ENCODE data around the gene ZNF576.

ZNF576 gene

DNA sequence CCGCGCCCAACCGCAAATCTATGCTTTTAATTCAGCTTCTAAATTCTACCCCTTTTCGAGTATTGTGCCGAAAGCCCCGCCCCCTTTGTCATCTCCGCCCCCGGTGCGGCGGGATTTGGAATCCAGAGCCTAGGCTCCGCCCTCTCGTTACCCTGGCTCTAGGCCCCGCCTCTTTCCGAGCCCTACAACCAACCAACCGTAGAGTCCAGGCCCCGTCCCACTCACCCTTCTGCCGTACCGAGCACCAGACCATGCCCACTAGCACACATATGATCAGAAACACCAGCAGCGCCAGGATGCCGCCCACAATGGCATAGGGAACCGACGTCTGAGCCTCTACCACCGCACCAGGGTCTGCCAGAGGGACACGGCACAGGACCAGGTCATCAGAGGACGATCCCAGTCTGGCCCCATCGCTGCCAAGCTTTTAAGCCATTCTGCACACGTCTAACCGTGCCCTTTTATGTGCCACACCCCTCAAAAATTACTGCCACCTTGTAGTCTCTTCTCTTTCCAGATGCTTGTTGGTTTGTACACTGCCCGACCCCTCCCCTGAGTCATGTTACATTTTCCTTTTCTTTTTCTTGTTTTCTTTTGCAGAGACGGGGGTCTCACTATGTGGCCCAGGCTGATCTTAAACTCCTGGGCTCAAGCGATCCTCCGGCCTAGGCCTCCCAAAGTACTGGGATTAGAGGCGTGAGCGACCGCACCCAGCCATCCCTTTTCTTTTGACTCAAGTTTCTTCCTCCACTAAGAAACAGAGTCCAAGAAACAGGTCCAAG lies 27.7 kb downstream of the ZNF576 start:
- TF ChIP-seq, protein P1, sequence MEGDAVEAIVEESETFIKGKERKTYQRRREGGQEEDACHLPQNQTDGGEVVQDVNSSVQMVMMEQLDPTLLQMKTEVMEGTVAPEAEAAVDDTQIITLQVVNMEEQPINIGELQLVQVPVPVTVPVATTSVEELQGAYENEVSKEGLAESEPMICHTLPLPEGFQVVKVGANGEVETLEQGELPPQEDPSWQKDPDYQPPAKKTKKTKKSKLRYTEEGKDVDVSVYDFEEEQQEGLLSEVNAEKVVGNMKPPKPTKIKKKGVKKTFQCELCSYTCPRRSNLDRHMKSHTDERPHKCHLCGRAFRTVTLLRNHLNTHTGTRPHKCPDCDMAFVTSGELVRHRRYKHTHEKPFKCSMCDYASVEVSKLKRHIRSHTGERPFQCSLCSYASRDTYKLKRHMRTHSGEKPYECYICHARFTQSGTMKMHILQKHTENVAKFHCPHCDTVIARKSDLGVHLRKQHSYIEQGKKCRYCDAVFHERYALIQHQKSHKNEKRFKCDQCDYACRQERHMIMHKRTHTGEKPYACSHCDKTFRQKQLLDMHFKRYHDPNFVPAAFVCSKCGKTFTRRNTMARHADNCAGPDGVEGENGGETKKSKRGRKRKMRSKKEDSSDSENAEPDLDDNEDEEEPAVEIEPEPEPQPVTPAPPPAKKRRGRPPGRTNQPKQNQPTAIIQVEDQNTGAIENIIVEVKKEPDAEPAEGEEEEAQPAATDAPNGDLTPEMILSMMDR (IDR thresholded peaks at IDR 0.05; ENCODE audit: low read depth, low read length): no peak
- DNase-seq (ENCODE audit: extremely low read depth, low read depth): no peak

DNA sequence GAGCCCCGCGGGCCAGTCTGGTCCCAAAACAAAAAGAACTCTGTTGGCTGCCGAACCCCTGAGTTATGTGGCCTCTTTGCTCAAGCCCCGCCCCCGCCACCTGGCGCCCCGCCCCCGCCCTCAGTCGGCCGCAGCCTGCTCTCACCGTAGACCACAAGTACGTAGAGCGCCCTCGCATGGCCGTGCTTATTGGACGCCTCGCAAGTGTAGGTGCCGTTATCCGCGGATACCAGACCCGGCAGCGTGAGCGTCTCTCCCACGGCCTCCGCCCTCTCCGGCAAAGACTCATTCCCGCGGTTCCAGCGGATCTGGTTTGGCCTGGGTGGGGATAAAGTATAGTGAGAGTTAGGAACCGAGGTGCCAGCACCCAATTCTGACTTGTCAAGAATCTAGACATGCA lies 28.5 kb downstream of the ZNF576 start:
- TF ChIP-seq, protein P1 (IDR thresholded peaks at IDR 0.05; ENCODE audit: low read depth, low read length): no peak
- DNase-seq (ENCODE audit: extremely low read depth, low read depth): no peak

DNA sequence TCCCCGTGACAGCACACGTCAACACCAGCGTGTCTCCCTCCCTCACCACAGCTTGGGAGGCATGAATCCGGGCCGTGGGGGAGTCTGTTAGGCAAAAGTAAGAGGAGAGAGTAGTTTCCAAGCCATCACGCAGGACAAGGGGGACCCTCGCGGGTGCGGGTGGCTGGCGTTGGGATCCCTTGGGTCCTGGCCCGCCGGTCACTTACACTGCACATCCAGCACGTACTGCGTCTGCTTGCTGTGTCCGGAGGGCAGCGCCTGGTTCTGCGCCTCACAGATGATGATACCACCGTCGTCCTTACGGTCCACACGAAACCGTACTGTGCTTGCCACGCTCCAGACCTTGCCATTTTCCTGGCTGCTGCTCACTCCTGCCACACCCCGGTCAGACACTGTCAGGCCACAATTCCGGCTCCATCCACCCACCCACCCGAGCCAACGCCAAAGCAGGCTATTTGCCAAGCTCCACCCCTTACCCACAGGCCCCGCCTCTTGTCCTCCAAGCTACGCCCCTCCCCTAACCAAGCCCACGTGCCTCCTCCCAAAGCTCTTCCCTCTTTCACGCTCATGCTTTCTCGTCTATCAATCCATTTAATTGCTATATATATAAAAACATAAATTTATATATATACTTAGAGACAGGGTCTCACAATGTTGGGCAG lies 29.7 kb downstream of the ZNF576 start:
- DNase-seq (ENCODE audit: extremely low read depth, low read depth): no peak

DNA sequence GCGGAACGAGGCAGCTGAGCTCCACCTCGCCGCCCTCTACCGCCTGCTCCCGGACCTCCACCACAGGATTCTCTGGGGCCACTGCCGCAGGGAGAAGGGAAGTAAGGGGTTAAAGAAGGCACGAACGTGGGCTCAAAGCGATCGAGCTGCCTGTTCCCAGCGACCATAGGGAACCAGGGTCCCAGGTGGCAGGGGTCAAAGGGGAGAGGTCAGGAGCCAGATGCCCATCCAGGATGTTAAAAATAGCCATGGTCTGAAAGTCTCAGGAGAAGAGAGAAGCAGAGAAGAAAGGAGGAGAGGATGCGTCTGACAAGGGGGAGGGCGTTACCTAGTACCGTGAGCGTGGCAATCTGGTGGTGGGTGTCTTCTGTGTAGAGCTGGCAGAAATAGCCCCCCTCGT lies 30.4 kb downstream of the ZNF576 start:
- no peak for DNase-seq (ENCODE audit: extremely low read depth, low read depth)
- TF ChIP-seq, protein P1 (IDR thresholded peaks at IDR 0.05; ENCODE audit: low read depth, low read length): no peak

More for the DNA sequence above, 29.7 kb downstream of the ZNF576 start:
- TF ChIP-seq, protein P1 (IDR thresholded peaks at IDR 0.05; ENCODE audit: low read depth, low read length): no peak

DNA sequence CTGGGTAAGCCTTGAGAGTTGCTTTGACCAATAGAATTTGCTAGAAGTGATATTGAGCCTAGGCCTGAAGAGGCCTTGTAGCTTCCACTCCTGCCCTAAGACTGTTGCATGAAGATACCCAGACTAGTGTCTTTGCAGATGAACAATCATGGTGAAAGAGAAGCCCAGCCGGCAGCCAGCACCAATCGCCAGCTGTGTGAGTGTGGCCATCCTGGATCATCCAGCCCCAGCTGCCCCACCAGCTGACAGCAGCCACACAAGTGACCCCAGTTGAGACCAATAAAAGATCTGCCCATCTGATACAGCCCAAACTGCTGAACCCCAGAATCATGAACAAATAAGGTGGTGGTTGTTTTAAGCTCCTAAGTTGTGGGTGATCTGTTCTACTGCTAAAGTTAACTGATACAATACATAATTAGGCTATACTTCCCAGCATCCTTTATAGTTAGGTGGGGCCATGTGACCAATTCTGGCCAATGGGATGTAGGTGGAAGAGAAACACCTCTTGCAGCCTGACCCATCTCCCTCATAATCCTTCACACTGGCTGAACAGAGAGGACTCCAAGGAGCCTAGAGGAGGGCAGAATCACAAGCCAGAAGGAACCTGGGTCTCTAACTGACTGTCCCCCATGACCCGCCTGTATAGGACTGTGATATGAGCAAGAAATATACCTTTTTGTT lies 32.4 kb downstream of the ZNF576 start:
- DNase-seq (ENCODE audit: extremely low read depth, low read depth): no peak
- TF ChIP-seq, protein P1 (IDR thresholded peaks at IDR 0.05; ENCODE audit: low read depth, low read length): no peak

DNA sequence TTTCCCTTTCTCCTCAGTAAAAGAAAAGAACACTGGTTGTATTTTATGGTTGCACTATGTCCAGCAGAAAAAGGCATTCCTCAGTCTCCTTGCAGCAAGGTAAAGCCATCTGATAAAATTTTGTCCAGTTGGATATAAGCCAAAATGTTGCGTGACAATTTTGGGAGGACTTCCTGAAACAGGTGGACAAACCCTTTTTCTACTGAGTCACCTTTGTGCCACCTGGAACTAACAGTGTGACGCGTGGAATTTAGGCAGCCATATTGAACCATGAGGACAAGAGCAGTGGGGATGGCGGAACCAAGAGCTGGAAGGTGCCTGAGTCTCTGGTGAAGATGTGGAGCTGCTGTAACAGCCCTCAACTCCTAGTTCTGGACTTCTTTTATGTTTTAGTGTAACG lies 35.1 kb downstream of the ZNF576 start:
- TF ChIP-seq, protein P1 (IDR thresholded peaks at IDR 0.05; ENCODE audit: low read depth, low read length): no peak
- no peak for DNase-seq (ENCODE audit: extremely low read depth, low read depth)

DNA sequence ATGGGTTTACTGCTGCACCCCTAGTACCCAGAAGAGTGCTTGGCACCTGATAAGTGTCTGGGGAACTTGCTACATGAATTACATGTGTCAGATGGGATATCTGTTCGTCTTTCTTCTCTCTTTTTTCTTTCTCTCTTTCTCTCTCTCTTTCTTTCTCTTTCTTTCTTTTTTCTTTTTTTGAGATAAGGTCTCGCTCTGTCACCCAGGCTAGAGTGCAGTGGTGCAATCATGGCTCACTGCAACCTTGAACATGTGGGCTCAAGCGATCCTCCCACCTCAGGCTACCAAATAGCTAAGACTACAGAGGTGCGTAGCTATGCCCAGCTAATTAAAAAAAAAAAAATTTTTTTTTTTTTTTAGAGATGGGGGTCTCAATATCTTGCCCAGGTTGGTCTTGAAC lies 37.1 kb downstream of the ZNF576 start:
- DNase-seq (ENCODE audit: extremely low read depth, low read depth): no peak
- TF ChIP-seq, protein P1 (IDR thresholded peaks at IDR 0.05; ENCODE audit: low read depth, low read length): no peak
